Hepatocyte (in vitro differentiated cells): ENCODE results near the gene MGAT5. TPM values are rescaled to one million over a fixed set of nuclear protein-coding genes. Genes with fewer than 3 reads are reported as not detected.

ENCODE experiments used
- DNase-seq: peaks from one replicate; pipeline ENCODE4 v3.0.0-alpha.2; 2016; ENCODE audit warnings: low spot score
- H2AFZ ChIP-seq: fragments of 200-600 bp; sonication (generic); 2 replicates; pipeline ENCODE4 v1.6.0; 2016; ENCODE audit warnings: antibody characterized with exemption, mild to moderate bottlenecking
- H3K27ac ChIP-seq: fragments of 200-600 bp; sonication (generic); 2 replicates; pipeline ENCODE4 v1.5.1; 2016; ENCODE audit warnings: mild to moderate bottlenecking
- H3K27me3 ChIP-seq: fragments of 200-600 bp; sonication (generic); 2 replicates; pipeline ENCODE4 v1.6.1; 2016
- H3K36me3 ChIP-seq: fragments of 200-600 bp; sonication (generic); replicated peaks from 2 replicates; pipeline ENCODE4 v1.5.1; 2016; ENCODE audit warnings: low read depth; ENCODE audit not compliant: insufficient read depth
- H3K4me1 ChIP-seq: fragments of 200-600 bp; sonication (generic); 2 replicates; pipeline ENCODE4 v1.5.1; 2016; ENCODE audit warnings: mild to moderate bottlenecking, moderate library complexity; ENCODE audit not compliant: insufficient read depth
- H3K4me2 ChIP-seq: fragments of 200-600 bp; sonication (generic); 2 replicates; pipeline ENCODE4 v1.6.0; 2016
- H3K4me3 ChIP-seq: fragments of 200-600 bp; sonication (generic); 2 replicates; pipeline ENCODE4 v1.5.1; 2016; ENCODE audit warnings: mild to moderate bottlenecking
- H3K79me2 ChIP-seq: fragments of 200-600 bp; sonication (generic); 2 replicates; pipeline ENCODE4 v1.6.0; 2017; ENCODE audit warnings: mild to moderate bottlenecking
- H3K9me2 ChIP-seq: fragments of 200-600 bp; sonication (generic); replicated peaks from 2 replicates; pipeline ENCODE4 v1.6.0; 2017; ENCODE audit warnings: mild to moderate bottlenecking; ENCODE audit not compliant: insufficient read depth
- H3K9me3 ChIP-seq: fragments of 200-600 bp; sonication (generic); 2 replicates; pipeline ENCODE4 v1.5.1; 2016; ENCODE audit warnings: low read depth, mild to moderate bottlenecking
- H4K20me1 ChIP-seq: fragments of 200-600 bp; sonication (generic); 2 replicates; pipeline ENCODE4 v1.6.0; 2016; ENCODE audit warnings: mild to moderate bottlenecking; ENCODE audit not compliant: insufficient read depth, poor library complexity, severe bottlenecking
- EZH2 ChIP-seq: fragments of 200-600 bp; sonication (generic); IDR thresholded peaks from 2 replicates; pipeline ENCODE4 v1.6.1; 2016; ENCODE audit warnings: antibody characterized with exemption, mild to moderate bottlenecking, borderline replicate concordance
- EZH2phosphoT487 ChIP-seq: fragments of 200-600 bp; sonication (generic); IDR thresholded peaks from one replicate; pipeline ENCODE4 v1.6.1; 2018; ENCODE audit warnings: antibody characterized with exemption, mild to moderate bottlenecking, low read depth, moderate library complexity; ENCODE audit not compliant: unreplicated experiment, severe bottlenecking
- WGBS: methylation state at CpG from one replicate; pipeline ENCODE4 v1.1.6; 2016; ENCODE audit warnings: low lambda C conversion rate; ENCODE audit errors: missing lambda C conversion rate; 5-methylcytosine and 5-hydroxymethylcytosine counted together
- polyA plus RNA-seq: library from polyadenylated mRNA; unstranded; fragments of >200 nt; fragmentation: Nextera tagmentation; extraction: Ambion mirVana; gene quantifications from 2 replicates; pipeline ENCODE4 v1.2.1, GENCODE V29; 2016
- small RNA-seq: library from RNA; depleted of rRNA; stranded (forward); fragments of <200 nt; gene quantifications from one replicate; pipeline ENCODE3, GENCODE V24; 2014
- total RNA-seq: library from RNA; depleted of rRNA; stranded (reverse); fragments of >200 nt; gene quantifications from 2 replicates; pipeline ENCODE4 v1.2.3, GENCODE V29; 2014
- TF ChIP-seq, protein P1 (sequence below): fragments of 200-600 bp; sonication (generic); IDR thresholded peaks from 2 replicates; pipeline ENCODE4 v1.5.1; 2016; ENCODE audit warnings: antibody characterized with exemption, mild to moderate bottlenecking; ENCODE audit not compliant: poor library complexity

The MGAT5 gene
- total and polyA plus RNA-seq, 2 experiments from 2014 or later = 9.1 to 30.2 TPM

DNA sequence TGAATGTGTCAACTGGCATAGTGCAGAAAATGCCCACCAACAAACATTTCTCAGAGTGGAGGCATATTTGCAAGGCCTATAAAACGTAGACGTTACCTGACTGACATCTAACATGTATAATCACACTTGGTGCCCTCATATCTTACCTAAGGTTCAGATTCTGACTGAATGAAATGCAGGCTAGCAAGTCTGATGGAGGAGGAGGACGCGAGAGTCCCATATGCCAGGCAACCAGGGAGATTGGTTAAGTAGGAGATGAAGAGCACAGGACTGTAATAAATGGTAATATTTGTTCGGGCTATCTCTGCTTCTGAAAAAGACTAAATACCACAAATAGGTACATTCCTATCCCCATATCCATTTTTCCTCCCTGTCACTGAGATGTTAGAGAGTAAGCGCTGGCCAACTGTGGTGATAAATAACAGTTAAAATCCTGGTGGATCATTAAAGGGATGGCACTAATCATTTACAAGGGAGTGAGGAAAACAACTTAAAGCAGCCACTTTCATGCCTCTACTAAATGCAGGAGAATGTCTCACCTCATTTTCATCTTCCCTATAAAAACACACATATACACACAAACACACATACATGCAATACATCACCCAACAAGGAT lies 247.7 kb downstream of the MGAT5 start:
- H3K4me2 ChIP-seq = no peak overlapping the region
- H4K20me1 ChIP-seq = no peaks in the 10 kb centered on the region
- 76% methylated on average over 6 of the region's 6 CpGs for WGBS
- H3K27me3 ChIP-seq = no peaks in the 10 kb centered on the region
- DNase-seq = no peak
- no peak overlapping the region for H3K4me3 ChIP-seq
- H3K79me2 ChIP-seq = no peaks in the 10 kb centered on the region
- H3K36me3 ChIP-seq = no peaks in the 10 kb centered on the region
- no peaks in the 10 kb centered on the region for H3K9me3 ChIP-seq
- no peaks in the 10 kb centered on the region for H3K4me1 ChIP-seq
- H2AFZ ChIP-seq = no peak overlapping the region
- TF ChIP-seq, protein P1, sequence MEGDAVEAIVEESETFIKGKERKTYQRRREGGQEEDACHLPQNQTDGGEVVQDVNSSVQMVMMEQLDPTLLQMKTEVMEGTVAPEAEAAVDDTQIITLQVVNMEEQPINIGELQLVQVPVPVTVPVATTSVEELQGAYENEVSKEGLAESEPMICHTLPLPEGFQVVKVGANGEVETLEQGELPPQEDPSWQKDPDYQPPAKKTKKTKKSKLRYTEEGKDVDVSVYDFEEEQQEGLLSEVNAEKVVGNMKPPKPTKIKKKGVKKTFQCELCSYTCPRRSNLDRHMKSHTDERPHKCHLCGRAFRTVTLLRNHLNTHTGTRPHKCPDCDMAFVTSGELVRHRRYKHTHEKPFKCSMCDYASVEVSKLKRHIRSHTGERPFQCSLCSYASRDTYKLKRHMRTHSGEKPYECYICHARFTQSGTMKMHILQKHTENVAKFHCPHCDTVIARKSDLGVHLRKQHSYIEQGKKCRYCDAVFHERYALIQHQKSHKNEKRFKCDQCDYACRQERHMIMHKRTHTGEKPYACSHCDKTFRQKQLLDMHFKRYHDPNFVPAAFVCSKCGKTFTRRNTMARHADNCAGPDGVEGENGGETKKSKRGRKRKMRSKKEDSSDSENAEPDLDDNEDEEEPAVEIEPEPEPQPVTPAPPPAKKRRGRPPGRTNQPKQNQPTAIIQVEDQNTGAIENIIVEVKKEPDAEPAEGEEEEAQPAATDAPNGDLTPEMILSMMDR = no peak
- TF ChIP-seq EZH2 = no peak
- TF ChIP-seq EZH2phosphoT487 = no peak
- no peak overlapping the region for H3K27ac ChIP-seq
- no peaks in the 10 kb centered on the region for H3K9me2 ChIP-seq

DNA sequence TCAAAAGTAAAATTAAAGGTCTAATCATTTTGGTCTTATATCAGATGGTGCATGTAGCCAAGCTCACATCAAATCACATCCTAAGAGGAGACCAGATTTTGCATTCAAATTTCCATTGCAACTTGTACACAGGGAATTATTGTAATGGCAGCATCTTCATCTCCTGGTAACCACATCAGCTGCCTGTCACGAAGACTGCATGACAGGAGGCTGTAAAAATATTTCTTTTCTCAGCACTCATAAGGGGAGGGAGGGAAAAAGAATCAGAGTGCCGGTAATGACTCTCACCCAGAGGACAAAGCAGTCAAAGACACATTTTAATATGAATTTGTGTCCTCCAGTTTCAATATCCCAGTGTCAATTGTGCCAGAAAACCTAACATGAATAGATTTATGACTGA lies 248.2 kb downstream of the MGAT5 start:
- Histone ChIP-seq H3K79me2 (no peaks in the 10 kb centered on the region), H3K27me3 (no peaks in the 10 kb centered on the region), H3K9me3 (no peaks in the 10 kb centered on the region), H3K36me3 (no peaks in the 10 kb centered on the region), H3K9me2 (no peaks in the 10 kb centered on the region), H3K4me1 (no peaks in the 10 kb centered on the region), H3K4me3 (no peak overlapping the region), H2AFZ (no peak overlapping the region), H4K20me1 (no peaks in the 10 kb centered on the region), H3K4me2 (no peak overlapping the region), H3K27ac (no peak overlapping the region)
- WGBS = 68% methylated on average over 2 of the region's 2 CpGs
- TF ChIP-seq, protein P1 = no peak
- TF ChIP-seq EZH2 (no peak), EZH2phosphoT487 (no peak)
- DNase-seq = no peak

Small RNAs within 50 kb of the gene (small RNA-seq; reads per million reads assigned to genes)
- not detected for gene RNA5SP104
